ENCODE measurements around the gene KLF4. TPM values are rescaled to one million over a fixed set of nuclear protein-coding genes. Genes with fewer than 3 reads are reported as not detected.

The KLF4 gene
- polyA plus RNA-seq, 1 of the 3 experiments (the other 2 are of a cell fraction), result 7.2 TPM

GRCh38 chr9:107523539-107523938 lies 34.0 kb upstream of the KLF4 start:
- H3K36me3 ChIP-seq (replicated peaks in 1 of 2; ENCODE audit: control insufficient read depth in 1 of 2, insufficient read depth in 2 of 2, low read length in 1 of 2), result no peaks in the 10 kb centered on the region
- H3K4me3 ChIP-seq (ENCODE audit: low read depth in 2 of 2, low read length in 1 of 2), result no peak overlapping the region
- H3F3A ChIP-seq (replicated peaks; ENCODE audit: insufficient read depth), result no peaks in the 10 kb centered on the region
- H3K27ac ChIP-seq (ENCODE audit: low read depth in 2 of 2, low read length in 1 of 2), result no peak overlapping the region
- H3K9ac ChIP-seq, result no peak overlapping the region
- H3K4me1 ChIP-seq (ENCODE audit: control insufficient read depth in 1 of 2, insufficient read depth in 2 of 2, low read depth in 1 of 2, low read length in 1 of 2), result no peaks in the 10 kb centered on the region
- no peaks in the 10 kb centered on the region for H3K79me2 ChIP-seq (ENCODE audit: insufficient read depth)
- H3K27me3 ChIP-seq (ENCODE audit: insufficient read depth), result peaks cover 6% of the 10 kb centered on the region; the same call in 1 of the 2 replicates
- ChIA-PET CTCF (no interaction called here), POLR2A (no interaction called here)
- no peak for TF ChIP-seq FOXJ3 (CRISPR knock-in tag; IDR thresholded peaks at IDR 0.05)
- no peak for TF ChIP-seq RAD21 (IDR thresholded peaks at IDR 0.05; ENCODE audit: low read length)
- no peak for TF ChIP-seq NFIC (IDR thresholded peaks at IDR 0.05; ENCODE audit: borderline replicate concordance)
- TF ChIP-seq SMC3 (IDR thresholded peaks at IDR 0.05; ENCODE audit: low read depth, low read length), result no peak
- no peak for TF ChIP-seq YY1 (IDR thresholded peaks at IDR 0.05; ENCODE audit: low read depth)
- TF ChIP-seq TAF1 (IDR thresholded peaks at IDR 0.05; ENCODE audit: borderline replicate concordance, low read depth, low read length), result no peak
- no peak for DNase-seq
- no peak overlapping the region for H3K4me2 ChIP-seq
- H2AFZ ChIP-seq (ENCODE audit: low read depth), result no peak overlapping the region
- H3K9me2 ChIP-seq, result no peaks in the 10 kb centered on the region
- no peaks in the 10 kb centered on the region for H3K9me3 ChIP-seq
- no peaks in the 10 kb centered on the region for H4K20me1 ChIP-seq (ENCODE audit: insufficient read depth)
- 36% methylated on average over 6 of the region's 6 CpGs for WGBS (ENCODE audit: low lambda C conversion rate)

GRCh38 chr9:107520186-107520585 lies 30.6 kb upstream of the KLF4 start:
- Histone ChIP-seq H3K9ac (no peak overlapping the region), H3K4me1 (ENCODE audit: control insufficient read depth in 1 of 2, insufficient read depth in 2 of 2, low read depth in 1 of 2, low read length in 1 of 2) (no peaks in the 10 kb centered on the region), H2AFZ (ENCODE audit: low read depth) (no peak overlapping the region), H3K27ac (ENCODE audit: low read depth in 2 of 2, low read length in 1 of 2) (no peak overlapping the region), H3K36me3 (replicated peaks in 1 of 2; ENCODE audit: control insufficient read depth in 1 of 2, insufficient read depth in 2 of 2, low read length in 1 of 2) (no peaks in the 10 kb centered on the region), H4K20me1 (ENCODE audit: insufficient read depth) (no peaks in the 10 kb centered on the region), H3K79me2 (ENCODE audit: insufficient read depth) (no peaks in the 10 kb centered on the region), H3K27me3 (ENCODE audit: insufficient read depth) (peaks cover 14% of the 10 kb centered on the region; the same call in 1 of the 2 replicates), H3K9me3 (no peaks in the 10 kb centered on the region), H3K9me2 (no peaks in the 10 kb centered on the region), H3F3A (replicated peaks; ENCODE audit: insufficient read depth) (no peaks in the 10 kb centered on the region), H3K4me2 (no peak overlapping the region), H3K4me3 (ENCODE audit: low read depth in 2 of 2, low read length in 1 of 2) (no peak overlapping the region)
- no peak for DNase-seq
- 32% methylated on average over 1 of the region's 1 CpG for WGBS (ENCODE audit: low lambda C conversion rate)
- POLR2A ChIA-PET, result no interaction called here
- CTCF ChIA-PET, result no interaction called here
- TF ChIP-seq JUND (IDR thresholded peaks at IDR 0.05) (no peak), RXRA (IDR thresholded peaks at IDR 0.05; ENCODE audit: borderline replicate concordance, low read depth) (no peak), USF1 (IDR thresholded peaks at IDR 0.05; ENCODE audit: borderline replicate concordance, low read depth) (no peak), IRF3 (IDR thresholded peaks at IDR 0.05; ENCODE audit: low read depth, low read length) (no peak), EZH2phosphoT487 (IDR thresholded peaks at IDR 0.05; ENCODE audit: borderline replicate concordance, low read depth) (no peak), FOSL2 (IDR thresholded peaks at IDR 0.05; ENCODE audit: borderline replicate concordance, low read depth) (no peak), MEF2A (IDR thresholded peaks at IDR 0.05; ENCODE audit: borderline replicate concordance, low read depth) (no peak), USF2 (IDR thresholded peaks at IDR 0.05; ENCODE audit: borderline replicate concordance, low read depth, low read length) (no peak), GATA2 (CRISPR knock-in tag; IDR thresholded peaks at IDR 0.05) (no peak), ELF1 (IDR thresholded peaks at IDR 0.05) (no peak), FOXJ3 (CRISPR knock-in tag; IDR thresholded peaks at IDR 0.05) (no peak), CTCF (IDR thresholded peaks at IDR 0.05) (no peak), RAD21 (IDR thresholded peaks at IDR 0.05; ENCODE audit: low read length) (no peak), SIN3A (IDR thresholded peaks at IDR 0.05; ENCODE audit: borderline replicate concordance, low read depth, low read length) (no peak), NFIC (IDR thresholded peaks at IDR 0.05; ENCODE audit: borderline replicate concordance) (no peak), POLR2AphosphoS5 (IDR thresholded peaks at IDR 0.05; ENCODE audit: low read depth, low read length) (no peak), RFX5 (IDR thresholded peaks at IDR 0.05; ENCODE audit: low read length) (no peak), NRF1 (IDR thresholded peaks at IDR 0.05; ENCODE audit: low read depth, low read length) (no peak)
